GM23248 (cell line): ENCODE results near the gene ANTXR2. TPM values are rescaled to one million over a fixed set of nuclear protein-coding genes. Genes with fewer than 3 reads are reported as not detected.
A peak's percentile ranks its signal among the peaks of the same experiment; 100 is the strongest.

ENCODE experiments used
- DNase-seq: peaks from one replicate; pipeline ENCODE4 v3.0.0-alpha.2; 2015
- H2AFZ ChIP-seq: fragments of 200-600 bp; sonication (generic); 2 replicates; pipeline ENCODE4 v1.6.1; 2016; ENCODE audit warnings: antibody characterized with exemption
- H3F3A ChIP-seq: fragments of 200-600 bp; sonication (generic); 2 replicates; pipeline ENCODE4 v1.6.1; 2016; ENCODE audit warnings: mild to moderate bottlenecking, antibody characterized with exemption, mixed run types; ENCODE audit not compliant: insufficient read depth
- H3K27ac ChIP-seq: fragments of 200-600 bp; sonication (generic); 2 replicates; pipeline ENCODE4 v1.5.1; 2016; ENCODE audit warnings: mild to moderate bottlenecking
- H3K27me3 ChIP-seq: fragments of 200-600 bp; sonication (generic); replicated peaks from 2 replicates; pipeline ENCODE4 v1.6.1; 2016; ENCODE audit warnings: mild to moderate bottlenecking; ENCODE audit not compliant: insufficient read depth
- H3K36me3 ChIP-seq: fragments of 200-600 bp; sonication (generic); 2 replicates; pipeline ENCODE4 v1.6.1; 2016; ENCODE audit warnings: low read depth, mild to moderate bottlenecking
- H3K4me1 ChIP-seq: fragments of 200-600 bp; sonication (generic); 2 replicates; pipeline ENCODE4 v1.6.1; 2016; ENCODE audit warnings: mild to moderate bottlenecking; ENCODE audit not compliant: insufficient read depth
- H3K4me2 ChIP-seq: fragments of 200-600 bp; sonication (generic); one replicate; pipeline ENCODE4 v1.6.1; 2016; ENCODE audit warnings: mild to moderate bottlenecking; ENCODE audit not compliant: unreplicated experiment
- H3K4me3 ChIP-seq: fragments of 200-600 bp; sonication (generic); 2 replicates; pipeline ENCODE4 v1.5.1; 2016; ENCODE audit warnings: mild to moderate bottlenecking
- H3K79me2 ChIP-seq: fragments of 200-600 bp; sonication (generic); 2 replicates; pipeline ENCODE4 v1.6.1; 2016; ENCODE audit warnings: mild to moderate bottlenecking; ENCODE audit not compliant: insufficient read depth
- H3K9ac ChIP-seq: fragments of 200-600 bp; sonication (generic); 2 replicates; pipeline ENCODE4 v1.6.1; 2016; ENCODE audit warnings: mild to moderate bottlenecking
- H3K9me2 ChIP-seq: fragments of 200-600 bp; sonication (generic); 2 replicates; pipeline ENCODE4 v1.6.1; 2016; ENCODE audit warnings: mixed run types, mild to moderate bottlenecking, moderate library complexity; ENCODE audit not compliant: insufficient read depth
- H3K9me3 ChIP-seq: fragments of 200-600 bp; sonication (generic); one replicate; pipeline ENCODE4 v1.6.1; 2017; ENCODE audit warnings: low read depth
- H4K20me1 ChIP-seq: fragments of 200-600 bp; sonication (generic); 2 replicates; pipeline ENCODE4 v1.6.0; 2016; ENCODE audit not compliant: insufficient read depth
- EZH2 ChIP-seq: fragments of 200-600 bp; sonication (generic); IDR thresholded peaks from 2 replicates; pipeline ENCODE4 v1.6.1; 2018; ENCODE audit warnings: antibody characterized with exemption, mild to moderate bottlenecking; ENCODE audit not compliant: insufficient read depth, poor library complexity, severe bottlenecking
- EZH2phosphoT487 ChIP-seq: fragments of 200-600 bp; sonication (generic); IDR thresholded peaks from 2 replicates; pipeline ENCODE4 v1.6.1; 2018; ENCODE audit warnings: antibody characterized with exemption, moderate library complexity, mild to moderate bottlenecking, low read depth; ENCODE audit not compliant: insufficient read depth
- WGBS, 2 experiments: methylation state at CpG; one replicate each; pipeline ENCODE4 v1.1.6; 2015 to 2017; ENCODE audit warnings: low lambda C conversion rate in 2 of 2, low coverage in 1 of 2; ENCODE audit errors: missing lambda C conversion rate in 2 of 2; 5-methylcytosine and 5-hydroxymethylcytosine counted together
- in situ Hi-C: fragments of 300-500 bp; cut with MboI; formaldehyde crosslinking; loops from 2 replicates; pipeline ENCODE4 v1.15.0; 2020
- polyA plus RNA-seq: library from polyadenylated mRNA; unstranded; fragments of >200 nt; fragmentation: Nextera tagmentation; extraction: Ambion mirVana; gene quantifications from 2 replicates; pipeline ENCODE4 v1.2.1, GENCODE V29; 2016
- total RNA-seq: library from RNA; depleted of rRNA; stranded (reverse); fragments of >200 nt; shearing (Covaris generic); gene quantifications from 2 replicates; pipeline ENCODE4 v1.2.3, GENCODE V29; 2014

The ANTXR2 gene
- total and polyA plus RNA-seq, 2 experiments from 2014 or later: 77.2 to 87.5 TPM

DNA sequence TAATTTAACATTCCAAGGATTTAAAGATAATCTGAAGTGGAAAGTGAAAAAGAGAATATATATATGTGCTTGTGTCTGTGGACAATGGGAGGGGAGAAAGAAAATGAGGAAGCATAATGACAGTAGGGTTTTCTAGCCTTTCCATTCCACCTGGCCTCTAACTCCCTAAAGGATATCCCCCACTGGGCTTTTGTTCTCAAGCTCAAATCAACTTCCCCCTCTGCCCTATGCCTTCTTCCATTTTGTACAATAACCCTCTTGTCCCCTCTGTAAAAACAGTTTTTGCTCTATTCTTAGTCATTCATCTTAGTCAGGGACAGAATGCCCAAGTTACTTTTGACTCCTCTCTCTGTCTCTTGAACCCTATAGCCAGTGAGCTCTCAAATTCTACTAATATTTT, 23.6 kb downstream of the ANTXR2 start:
- Histone ChIP-seq H3K4me3 (no peak overlapping the region), H3K79me2 (peaks cover 45% of the 10 kb centered on the region), H3K9me3 (no peaks in the 10 kb centered on the region), H4K20me1 (no peaks in the 10 kb centered on the region), H3K4me2 (no peak overlapping the region), H3K36me3 (peaks cover 41% of the 10 kb centered on the region), H3K27ac (no peak overlapping the region), H2AFZ (no peak overlapping the region), H3F3A (peaks cover 21% of the 10 kb centered on the region; the same call in 1 of the 2 replicates), H3K4me1 (peaks cover 30% of the 10 kb centered on the region), H3K9ac (no peak overlapping the region), H3K27me3 (no peaks in the 10 kb centered on the region), H3K9me2 (no peaks in the 10 kb centered on the region)
- in situ Hi-C loops: no loop called here
- no peak for TF ChIP-seq EZH2
- TF ChIP-seq EZH2phosphoT487: no peak
- DNase-seq: no peak

DNA sequence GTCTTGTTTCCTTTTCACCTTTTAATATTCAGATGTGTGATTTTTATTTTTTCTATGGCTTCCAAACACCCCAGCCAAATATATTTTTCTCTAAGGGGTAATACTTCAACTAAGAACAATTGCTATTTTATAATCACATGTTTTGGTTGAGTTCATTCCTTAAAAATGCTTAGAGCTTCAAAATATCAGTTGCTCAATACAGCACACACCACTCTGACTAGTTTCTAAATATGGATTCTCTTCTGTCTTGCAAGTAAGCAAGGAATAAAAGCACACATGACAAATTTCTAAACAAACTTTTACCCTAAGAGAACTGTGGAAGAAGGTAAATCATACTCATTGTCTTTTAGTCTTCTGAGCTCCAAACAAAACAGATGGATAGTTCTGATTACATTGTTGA, 27.2 kb downstream of the ANTXR2 start:
- Histone ChIP-seq H3K4me3 (no peak overlapping the region), H3K9me2 (no peaks in the 10 kb centered on the region), H3K9me3 (no peaks in the 10 kb centered on the region), H3K36me3 (peaks cover 23% of the 10 kb centered on the region; the same call in 1 of the 2 replicates), H3K27me3 (no peaks in the 10 kb centered on the region), H4K20me1 (no peaks in the 10 kb centered on the region), H2AFZ (no peak overlapping the region; the same call in 1 of the 2 replicates), H3K4me1 (peaks cover 30% of the 10 kb centered on the region), H3K4me2 (no peak overlapping the region), H3K79me2 (peaks cover 49% of the 10 kb centered on the region), H3K27ac (peak overlapping the region; percentile 48), H3F3A (peaks cover 21% of the 10 kb centered on the region; the same call in 1 of the 2 replicates), H3K9ac (0 out of 2 replicates have a peak overlapping the region, but pooled peaks have one; percentile 0)
- peak; percentile 69 for DNase-seq
- in situ Hi-C loops: no loop called here
- TF ChIP-seq EZH2 (no peak), EZH2phosphoT487 (no peak)

DNA sequence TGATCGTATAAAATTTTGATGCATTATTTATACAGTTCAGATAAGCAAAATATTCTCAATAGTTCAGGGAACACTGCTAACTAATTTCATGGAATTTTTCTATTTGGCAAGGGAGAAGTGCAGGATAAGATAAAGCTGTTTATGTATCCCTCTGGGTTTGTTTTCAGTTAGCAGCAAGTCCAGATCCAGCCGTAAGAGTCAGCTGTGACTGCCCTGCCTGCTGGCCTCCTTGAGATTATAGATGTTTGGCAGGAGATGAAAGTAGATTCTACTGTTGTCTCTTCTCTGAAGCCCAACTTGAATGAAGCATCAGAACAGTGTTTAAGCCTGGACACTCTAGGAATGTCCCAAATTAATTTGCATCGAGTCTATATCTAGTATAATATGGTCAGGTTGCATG, 29.5 kb downstream of the ANTXR2 start:
- Histone ChIP-seq H3K4me2 (no peak overlapping the region), H3F3A (peaks cover 15% of the 10 kb centered on the region; the same call in 1 of the 2 replicates), H3K9ac (no peak overlapping the region), H3K9me3 (no peaks in the 10 kb centered on the region), H4K20me1 (no peaks in the 10 kb centered on the region), H3K9me2 (no peaks in the 10 kb centered on the region), H3K27me3 (no peaks in the 10 kb centered on the region), H3K79me2 (peaks cover 53% of the 10 kb centered on the region), H3K27ac (no peak overlapping the region), H3K4me1 (peaks cover 21% of the 10 kb centered on the region), H3K4me3 (no peak overlapping the region), H3K36me3 (peaks cover 26% of the 10 kb centered on the region), H2AFZ (no peak overlapping the region)
- no peak for DNase-seq
- in situ Hi-C loops: no loop called here
- 51 to 52% methylated on average over 3 of the region's 3 CpGs for WGBS, 2 experiments
- TF ChIP-seq EZH2phosphoT487: no peak
- TF ChIP-seq EZH2: no peak

DNA sequence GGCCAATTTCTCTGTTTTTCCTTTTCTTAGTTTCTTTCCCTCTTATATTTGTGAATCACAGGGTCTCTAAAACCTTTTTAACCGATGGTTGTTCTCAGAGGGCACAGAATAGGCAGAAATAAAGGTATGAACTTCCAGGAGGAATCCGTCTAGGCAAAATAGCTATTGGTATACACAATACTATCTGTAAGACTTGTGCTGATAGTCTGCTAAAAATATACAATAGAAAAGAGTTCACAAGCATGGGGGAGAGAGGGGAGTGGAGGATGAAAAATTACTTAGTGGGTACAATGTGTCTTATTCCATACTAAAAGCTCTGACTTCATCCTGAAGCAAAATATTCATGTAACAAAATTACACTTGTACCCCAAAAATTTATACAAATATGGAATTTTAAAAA, 30.2 kb downstream of the ANTXR2 start:
- TF ChIP-seq EZH2: no peak
- no peak for TF ChIP-seq EZH2phosphoT487
- peaks cover 56% of the 10 kb centered on the region for H3K79me2 ChIP-seq
- in situ Hi-C loops: no loop called here

DNA sequence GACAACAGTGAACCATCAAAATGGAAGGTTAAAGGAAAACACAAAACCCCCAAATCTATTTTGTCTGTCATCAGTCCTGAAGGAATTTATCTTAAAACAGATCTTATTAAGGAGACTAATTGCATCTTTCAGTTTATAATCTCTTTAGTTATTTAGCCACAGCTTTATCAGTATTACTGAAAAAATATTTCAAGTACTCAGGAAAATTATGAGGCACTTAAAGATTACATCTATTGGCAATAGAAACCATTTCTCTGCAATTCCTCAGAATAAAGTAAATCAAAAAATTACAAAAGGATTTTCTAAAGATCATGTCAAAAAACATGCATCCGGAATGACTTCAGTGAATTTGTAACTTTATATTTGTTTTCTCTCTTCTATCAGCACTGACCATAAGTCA, 35.2 kb downstream of the ANTXR2 start:
- DNase-seq: no peak
- Histone ChIP-seq H3K9me3 (no peaks in the 10 kb centered on the region), H3K4me1 (peaks cover 25% of the 10 kb centered on the region), H3K27me3 (no peaks in the 10 kb centered on the region), H3K9me2 (no peaks in the 10 kb centered on the region), H3K4me3 (no peak overlapping the region; the same call in 1 of the 2 replicates), H4K20me1 (no peaks in the 10 kb centered on the region), H3K9ac (no peak overlapping the region), H3K27ac (peak overlapping the region; percentile 80), H2AFZ (peak overlapping the region; percentile 60; the same call in 1 of the 2 replicates), H3K79me2 (peaks cover 33% of the 10 kb centered on the region), H3K36me3 (peaks cover 24% of the 10 kb centered on the region), H3K4me2 (no peak overlapping the region), H3F3A (peaks cover 20% of the 10 kb centered on the region)
- 61 to 67% methylated on average over 1 of the region's 1 CpG for WGBS, 2 experiments
- in situ Hi-C loops: no loop called here
- no peak for TF ChIP-seq EZH2
- no peak for TF ChIP-seq EZH2phosphoT487

More for the DNA sequence above, 30.2 kb downstream of the ANTXR2 start:
- no peaks in the 10 kb centered on the region for H3K9me2 ChIP-seq
- no peak overlapping the region for H3K27ac ChIP-seq
- no peak overlapping the region for H3K4me3 ChIP-seq
- peaks cover 16% of the 10 kb centered on the region for H3F3A ChIP-seq
- no peak overlapping the region for H3K4me2 ChIP-seq
- WGBS, 2 experiments: 93 to 94% methylated on average over 2 of the region's 2 CpGs
- DNase-seq: no peak
- no peaks in the 10 kb centered on the region for H4K20me1 ChIP-seq
- peaks cover 25% of the 10 kb centered on the region for H3K4me1 ChIP-seq
- no peaks in the 10 kb centered on the region for H3K9me3 ChIP-seq
- H3K27me3 ChIP-seq: no peaks in the 10 kb centered on the region
- no peak overlapping the region for H2AFZ ChIP-seq
- H3K9ac ChIP-seq: no peak overlapping the region
- H3K36me3 ChIP-seq: peaks cover 26% of the 10 kb centered on the region
